B cell (primary cell): Measurements from ENCODE around the gene PIK3C2G. TPM values are rescaled to one million over a fixed set of nuclear protein-coding genes. Genes with fewer than 3 reads are reported as not detected.

Experiments
- ATAC-seq: fragments of 200-7000 bp; cut with Tn5 transposase; one replicate; pipeline ENCODE4 v1.10.0; 2021; ENCODE audit warnings: low read depth, mild to moderate bottlenecking, moderate number of reproducible peaks, moderate library complexity
- CTCF ChIA-PET: fragments of 350-600 bp; sonication (Branson Sonifier 250); formaldehyde crosslinking; loops from one replicate; lab custom pipeline; 2021; ENCODE audit warnings: antibody characterized with exemption, inconsistent platforms; lab: Charles Lee
- POLR2A ChIA-PET: fragments of 350-600 bp; sonication (Branson Sonifier 250); formaldehyde crosslinking; loops from one replicate; lab custom pipeline; 2021; ENCODE audit warnings: antibody characterized with exemption; lab: Charles Lee
- DNase-seq: peaks from one replicate; pipeline ENCODE4 v3.0.0; 2013
- H2AFZ ChIP-seq: 2 replicates; pipeline ENCODE4 v1.6.1; 2012; ENCODE audit warnings: mild to moderate bottlenecking, low read depth, low read length; ENCODE audit not compliant: insufficient read depth, poor library complexity, severe bottlenecking
- H3K27ac ChIP-seq, 2 donors: 1 replicate in 1 of 2; 2 replicates in 1 of 2; pipeline ENCODE4 v1.5.1; 2012 to 2013; ENCODE audit warnings: low read length in 2 of 2, mild to moderate bottlenecking in 2 of 2, moderate library complexity in 1 of 2
- H3K27me3 ChIP-seq, 4 experiments: fragments of 200-600 bp in 1 of 4; sonication (generic) in 1 of 4; replicated peaks in 1 of 4; 1 replicate in 2 of 4; 2 replicates in 2 of 4; pipeline versions ENCODE4 v1.6.1 to v1.7.0; 2013 to 2016; ENCODE audit warnings: low read length in 3 of 4, mild to moderate bottlenecking in 2 of 4, mixed read lengths in 1 of 4, moderate library complexity in 1 of 4; ENCODE audit not compliant: insufficient read depth in 4 of 4, control insufficient read depth in 3 of 4; ENCODE audit errors: control extremely low read depth in 1 of 4
- H3K36me3 ChIP-seq, 2 experiments: replicated peaks in 1 of 2; 1 replicate in 1 of 2; 2 replicates in 1 of 2; pipeline versions ENCODE4 v1.6.1 to v1.7.1; 2013; ENCODE audit warnings: low read length in 1 of 2; ENCODE audit not compliant: insufficient read depth in 2 of 2, control insufficient read depth in 1 of 2; ENCODE audit errors: control extremely low read depth in 1 of 2, extremely low read depth in 1 of 2
- H3K4me1 ChIP-seq, 2 donors: fragments of 200-600 bp in 1 of 2; sonication (generic) in 1 of 2; 1 replicate in 1 of 2; 2 replicates in 1 of 2; pipeline versions ENCODE4 v1.5.1 to v1.6.1; 2013 to 2017; ENCODE audit warnings: low read length in 2 of 2; ENCODE audit not compliant: control insufficient read depth in 2 of 2, insufficient read depth in 2 of 2
- H3K4me2 ChIP-seq: replicated peaks from 2 replicates; pipeline ENCODE3; 2012; ENCODE audit warnings: mild to moderate bottlenecking, low read depth, low read length; ENCODE audit not compliant: poor library complexity, severe bottlenecking
- H3K4me3 ChIP-seq, 5 experiments: fragments of 200-600 bp in 1 of 5; sonication (generic) in 1 of 5; 1 replicate in 3 of 5; 2 replicates in 2 of 5; pipeline versions ENCODE4 v1.5.1 to v1.7.0; 2011 to 2016; ENCODE audit warnings: low read length in 4 of 5, mild to moderate bottlenecking in 4 of 5, low read depth in 2 of 5, control low read depth in 1 of 5, moderate library complexity in 1 of 5; ENCODE audit not compliant: insufficient read depth in 1 of 5; ENCODE audit errors: control extremely low read depth in 1 of 5, extremely low read depth in 1 of 5
- H3K79me2 ChIP-seq: fragments of 200-600 bp; sonication (generic); one replicate; pipeline ENCODE4 v1.6.0; 2016; ENCODE audit warnings: low read length; ENCODE audit not compliant: control insufficient read depth, insufficient read depth
- H3K9ac ChIP-seq: fragments of 200-600 bp; sonication (generic); 2 replicates; pipeline ENCODE4 v1.6.1; 2017; ENCODE audit warnings: mild to moderate bottlenecking, low read length, moderate library complexity
- H3K9me3 ChIP-seq, 3 donors: one replicate each; pipeline versions ENCODE4 v1.6.1 to v1.7.1; 2013; ENCODE audit warnings: low read length in 2 of 3; ENCODE audit not compliant: control insufficient read depth in 2 of 3, insufficient read depth in 1 of 3; ENCODE audit errors: control extremely low read depth in 1 of 3
- H4K20me1 ChIP-seq: 2 replicates; pipeline ENCODE4 v1.6.0; 2012; ENCODE audit warnings: mild to moderate bottlenecking, low read length; ENCODE audit not compliant: insufficient read depth, control insufficient read depth, poor library complexity, severe bottlenecking
- H3K27ac Mint-ChIP-seq: one replicate; pipeline ENCODE4 v1.8.0; 2021; ENCODE audit warnings: mixed read lengths
- H3K27me3 Mint-ChIP-seq: one replicate; pipeline ENCODE4 v1.8.0; 2021; ENCODE audit warnings: mixed read lengths
- H3K4me1 Mint-ChIP-seq: one replicate; pipeline ENCODE4 v1.8.0; 2021; ENCODE audit warnings: mixed read lengths
- H3K4me3 Mint-ChIP-seq: one replicate; pipeline ENCODE4 v1.8.0; 2021; ENCODE audit warnings: mixed read lengths
- H3K9me3 Mint-ChIP-seq: one replicate; pipeline ENCODE4 v1.8.0; 2022; ENCODE audit warnings: mixed read lengths; ENCODE audit not compliant: insufficient read depth
- CTCF ChIP-seq: fragments of 200-600 bp; IDR thresholded peaks from one replicate; pipeline ENCODE4 v1.8.0; 2022; ENCODE audit warnings: antibody characterized with exemption, mild to moderate bottlenecking
- EZH2 ChIP-seq: IDR thresholded peaks from 2 replicates; pipeline ENCODE4 v1.6.1; 2012; ENCODE audit warnings: borderline replicate concordance, low read depth, mild to moderate bottlenecking, moderate library complexity, low read length; ENCODE audit not compliant: insufficient read depth, poor library complexity, severe bottlenecking
- WGBS: methylation state at CpG from one replicate; pipeline ENCODE4 v1.1.5; 2013; ENCODE audit warnings: missing lambda C conversion rate; ENCODE audit not compliant: insufficient coverage; 5-methylcytosine and 5-hydroxymethylcytosine counted together
- intact Hi-C: fragments of 100-400 bp; cut with micrococcal nuclease; formaldehyde crosslinking; loops from one replicate; pipeline ENCODE4 v1.10.0; 2022
- polyA plus RNA-seq: library from polyadenylated mRNA; depleted of rRNA; stranded (reverse); fragments of >200 nt; gene quantifications from 2 replicates; pipeline ENCODE4 v1.2.3, GENCODE V29; 2012
- total RNA-seq, 2 donors: library from RNA; stranded (reverse); fragments of 120-200 nt in 1 of 2; gene quantifications; 1 replicate in 1 of 2; 2 replicates in 1 of 2; pipeline versions ENCODE4 v1.2.3 to v1.2.4, GENCODE V29; 2013 to 2022

Gene PIK3C2G
- total and polyA plus RNA-seq, 2 donors (not counting 1 experiment from before 2014, with no cell fraction given), result not detected

- no peak overlapping the region for H3K4me3 Mint-ChIP-seq
- ChIA-PET POLR2A (no interaction called here), CTCF (no interaction called here)
- Histone ChIP-seq H2AFZ (no peak overlapping the region), H3K27ac (no peak overlapping the region), H3K27me3 (no peaks in the 10 kb centered on the region), H3K9ac (no peak overlapping the region), H4K20me1 (no peaks in the 10 kb centered on the region), H3K4me2 (no peak overlapping the region), H3K9me3 (peaks cover 0 to 4% (median 2%) of the 10 kb centered on the region in 3 donors), H3K79me2 (no peaks in the 10 kb centered on the region), H3K4me1 (no peaks in the 10 kb centered on the region), H3K4me3 (no peak overlapping the region), H3K36me3 (no peaks in the 10 kb centered on the region)
- H3K27me3 Mint-ChIP-seq, result no peaks in the 10 kb centered on the region
- TF ChIP-seq EZH2 (no peak), CTCF (no peak)
- no peaks in the 10 kb centered on the region for H3K9me3 Mint-ChIP-seq
- ATAC-seq (no peak), DNase-seq (no peak)
- H3K4me1 Mint-ChIP-seq, result no peaks in the 10 kb centered on the region
- no CpG with 5 or more reads among the region's 7 CpGs for WGBS
- no peak overlapping the region for H3K27ac Mint-ChIP-seq
- intact Hi-C loops, result no loop called here
Observed at GRCh38 chr12:18242380-18243089, 18.8 kb upstream of the PIK3C2G start.

- H3K27ac Mint-ChIP-seq, result no peak overlapping the region
- TF ChIP-seq CTCF, result no peak
- TF ChIP-seq EZH2, result no peak
- no peak overlapping the region for H3K4me3 Mint-ChIP-seq
Observed at GRCh38 chr12:18243238-18243637, 18.1 kb upstream of the PIK3C2G start.

More at GRCh38 chr12:18243238-18243637, 18.1 kb upstream of the PIK3C2G start:
- Histone ChIP-seq H2AFZ (no peak overlapping the region), H3K36me3 (no peaks in the 10 kb centered on the region), H3K9me3 (peaks cover 0 to 2% (median 0%) of the 10 kb centered on the region in 3 donors), H3K4me1 (no peaks in the 10 kb centered on the region), H3K9ac (no peak overlapping the region), H3K27ac (no peak overlapping the region), H3K4me3 (no peak overlapping the region), H3K79me2 (no peaks in the 10 kb centered on the region), H3K4me2 (no peak overlapping the region), H3K27me3 (no peaks in the 10 kb centered on the region), H4K20me1 (no peaks in the 10 kb centered on the region)
- ATAC-seq (no peak), DNase-seq (no peak)
- no peaks in the 10 kb centered on the region for H3K27me3 Mint-ChIP-seq
- intact Hi-C loops, result no loop called here
- CTCF ChIA-PET, result no interaction called here
- H3K4me1 Mint-ChIP-seq, result no peaks in the 10 kb centered on the region
- POLR2A ChIA-PET, result no interaction called here
- H3K9me3 Mint-ChIP-seq, result no peaks in the 10 kb centered on the region
